Measurements from ENCODE around the gene GPC1.

GPC1 gene

GRCh38 chr2:240389302-240389805, 46.1 kb upstream of the GPC1 start:
- H3K4me3 ChIP-seq (ENCODE audit: control insufficient read depth in 1 of 7, extremely low read depth in 1 of 7, insufficient read depth in 4 of 7, low read depth in 2 of 7, low read length in 6 of 7), result no peak overlapping the region
- no peak for DNase-seq
- no peaks in the 10 kb centered on the region for H3K27me3 ChIP-seq (replicated peaks in 2 of 5; ENCODE audit: control insufficient read depth in 4 of 5, insufficient read depth in 5 of 5, low read length in 4 of 5)
- H3K36me3 ChIP-seq (ENCODE audit: control insufficient read depth in 4 of 4, insufficient read depth in 4 of 4, low read length in 3 of 4), result no peaks in the 10 kb centered on the region
- no peak overlapping the region for H3K27ac ChIP-seq (ENCODE audit: insufficient read depth in 1 of 2, low read depth in 1 of 2, low read length in 2 of 2, poor library complexity in 1 of 2, severe bottlenecking in 2 of 2)
- ChIA-PET CTCF (no interaction called here), POLR2A (interaction anchor here (0.6 kb wide), 1 partner anchor 1276 kb away, joined by 3 read pairs; no protein-coding TSS in a partner anchor)
- no peaks in the 10 kb centered on the region for H3K9me3 ChIP-seq (ENCODE audit: control extremely low read depth in 1 of 5, control insufficient read depth in 4 of 5, insufficient read depth in 2 of 5, low read depth in 1 of 5, low read length in 4 of 5)
- peaks cover 0 to 22% (median 9%) of the 10 kb centered on the region in 4 experiments for H3K4me1 ChIP-seq (ENCODE audit: control extremely low read depth in 1 of 4, control insufficient read depth in 4 of 4, insufficient read depth in 4 of 4, low read length in 3 of 4)
- WGBS (ENCODE audit: insufficient coverage), result 89% methylated on average over 6 of the region's 6 CpGs

DNA sequence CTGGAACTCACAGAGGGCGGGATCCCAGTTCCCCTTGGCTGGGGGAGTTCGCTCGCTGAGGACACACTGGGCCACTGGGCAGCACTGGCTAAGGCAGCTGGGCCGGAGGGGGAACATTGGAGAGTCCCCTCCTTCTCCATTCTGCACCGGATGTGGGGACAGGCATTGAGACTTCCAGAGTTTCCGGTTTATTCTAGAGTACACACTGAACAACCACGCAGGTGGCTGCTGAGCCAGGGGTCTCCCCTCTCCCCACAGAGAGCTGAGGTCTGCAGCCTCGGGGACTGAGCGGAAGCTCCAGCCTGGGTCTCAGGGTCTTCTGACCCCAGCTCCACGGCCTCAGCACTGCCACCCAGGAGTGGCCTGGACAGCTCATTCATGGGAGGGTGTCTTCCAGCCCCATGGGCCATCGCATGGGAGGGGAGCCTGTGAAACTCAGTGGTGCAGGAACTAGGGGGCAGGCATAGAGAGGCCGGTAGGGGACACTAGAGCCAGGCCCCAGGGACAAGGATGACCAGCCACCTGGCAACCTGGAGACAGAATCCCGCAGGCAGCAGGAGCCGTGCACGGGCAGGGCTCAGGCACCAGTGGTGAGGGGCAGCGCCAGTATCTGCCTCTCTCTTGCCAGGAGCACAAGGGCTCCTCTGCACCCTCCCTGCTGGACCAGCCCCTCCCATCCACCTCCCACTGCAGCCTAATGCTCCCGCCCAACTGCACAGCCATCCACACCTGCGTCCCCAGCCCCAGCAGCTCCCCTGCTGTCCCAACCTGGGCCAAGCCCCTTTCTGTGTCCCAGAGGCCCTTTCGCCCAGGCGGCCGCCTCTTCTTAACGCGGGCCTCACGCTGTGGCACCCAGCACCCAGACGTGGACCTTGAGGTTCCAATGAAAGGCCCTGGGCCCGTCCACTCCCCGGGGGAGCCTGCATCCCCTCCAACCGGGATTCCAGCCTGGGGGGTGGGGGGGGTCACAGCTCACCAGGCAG, 45.1 kb upstream of the GPC1 start:
- Histone ChIP-seq H3K4me1 (ENCODE audit: control extremely low read depth in 1 of 4, control insufficient read depth in 4 of 4, insufficient read depth in 4 of 4, low read length in 3 of 4) (peaks cover 0 to 22% (median 9%) of the 10 kb centered on the region in 4 experiments), H3K36me3 (ENCODE audit: control insufficient read depth in 4 of 4, insufficient read depth in 4 of 4, low read length in 3 of 4) (no peaks in the 10 kb centered on the region), H3K9me3 (ENCODE audit: control extremely low read depth in 1 of 5, control insufficient read depth in 4 of 5, insufficient read depth in 2 of 5, low read depth in 1 of 5, low read length in 4 of 5) (no peaks in the 10 kb centered on the region), H3K4me3 (ENCODE audit: control insufficient read depth in 1 of 7, extremely low read depth in 1 of 7, insufficient read depth in 4 of 7, low read depth in 2 of 7, low read length in 6 of 7) (no peak overlapping the region), H3K27me3 (replicated peaks in 2 of 5; ENCODE audit: control insufficient read depth in 4 of 5, insufficient read depth in 5 of 5, low read length in 4 of 5) (no peaks in the 10 kb centered on the region), H3K27ac (ENCODE audit: insufficient read depth in 1 of 2, low read depth in 1 of 2, low read length in 2 of 2, poor library complexity in 1 of 2, severe bottlenecking in 2 of 2) (no peak overlapping the region)
- POLR2A ChIA-PET, result no interaction called here
- 85% methylated on average over 27 of the region's 28 CpGs for WGBS (ENCODE audit: insufficient coverage)
- CTCF ChIA-PET, result no interaction called here
- DNase-seq, result peak in 2 of 3 donors; percentile 25 to 32

- POLR2A ChIA-PET, result no interaction called here
Measured at GRCh38 chr2:240391111-240392051, 44.1 kb upstream of the GPC1 start.

DNA sequence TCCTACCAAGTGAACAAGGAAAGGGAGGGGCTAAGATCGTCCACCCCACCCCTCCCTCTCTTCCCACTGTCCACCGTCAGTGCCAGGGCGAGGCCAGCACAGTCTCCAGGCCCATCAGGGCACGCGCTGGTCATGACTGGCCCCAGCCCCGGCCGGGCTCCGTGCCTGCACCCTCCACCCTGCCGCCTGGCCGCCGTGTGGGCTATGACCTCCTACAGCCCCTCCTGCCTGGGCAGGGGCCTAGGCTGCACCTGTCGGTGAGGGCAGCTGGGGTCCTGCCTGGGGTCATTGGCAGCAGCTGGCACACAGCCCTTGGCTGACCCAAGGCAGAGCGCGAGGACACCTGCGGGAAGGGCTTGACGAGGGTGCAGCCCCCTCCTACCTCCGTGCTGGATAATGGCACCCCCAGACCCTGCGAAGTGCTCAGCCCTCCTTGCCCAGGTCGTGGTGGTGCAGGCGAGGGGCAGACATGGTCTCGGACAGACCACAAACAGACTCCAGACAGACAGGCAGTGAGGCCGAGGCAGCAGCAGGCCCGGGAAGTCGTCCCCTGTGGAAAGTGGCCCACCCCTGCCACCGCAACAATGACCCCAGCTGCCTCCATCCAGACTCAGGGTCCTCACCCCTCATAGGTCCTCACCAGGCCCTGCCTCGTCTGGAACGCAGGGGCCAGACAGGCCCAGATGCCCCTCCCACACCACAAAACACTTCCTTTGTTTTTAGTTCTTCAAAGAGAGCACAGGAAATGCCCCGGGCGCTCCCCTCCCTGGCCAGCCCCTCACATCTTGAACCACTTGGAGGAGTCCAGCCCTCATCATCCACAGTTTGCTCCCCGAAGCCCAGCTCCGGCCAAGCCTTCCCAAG, 43.1 kb upstream of the GPC1 start:
- WGBS (ENCODE audit: insufficient coverage), result 79% methylated on average over 29 of the region's 31 CpGs
- Histone ChIP-seq H3K4me1 (ENCODE audit: control extremely low read depth in 1 of 4, control insufficient read depth in 4 of 4, insufficient read depth in 4 of 4, low read length in 3 of 4) (peaks cover 0 to 22% (median 9%) of the 10 kb centered on the region in 4 experiments), H3K27ac (ENCODE audit: insufficient read depth in 1 of 2, low read depth in 1 of 2, low read length in 2 of 2, poor library complexity in 1 of 2, severe bottlenecking in 2 of 2) (no peak overlapping the region), H3K4me3 (ENCODE audit: control insufficient read depth in 1 of 7, extremely low read depth in 1 of 7, insufficient read depth in 4 of 7, low read depth in 2 of 7, low read length in 6 of 7) (no peak overlapping the region), H3K36me3 (ENCODE audit: control insufficient read depth in 4 of 4, insufficient read depth in 4 of 4, low read length in 3 of 4) (no peaks in the 10 kb centered on the region), H3K27me3 (replicated peaks in 2 of 5; ENCODE audit: control insufficient read depth in 4 of 5, insufficient read depth in 5 of 5, low read length in 4 of 5) (no peaks in the 10 kb centered on the region), H3K9me3 (ENCODE audit: control extremely low read depth in 1 of 5, control insufficient read depth in 4 of 5, insufficient read depth in 2 of 5, low read depth in 1 of 5, low read length in 4 of 5) (no peaks in the 10 kb centered on the region)
- ChIA-PET POLR2A (no interaction called here), CTCF (no interaction called here)
- no peak for DNase-seq

More at GRCh38 chr2:240391111-240392051, 44.1 kb upstream of the GPC1 start:
- Histone ChIP-seq H3K9me3 (ENCODE audit: control extremely low read depth in 1 of 5, control insufficient read depth in 4 of 5, insufficient read depth in 2 of 5, low read depth in 1 of 5, low read length in 4 of 5) (no peaks in the 10 kb centered on the region), H3K4me3 (ENCODE audit: control insufficient read depth in 1 of 7, extremely low read depth in 1 of 7, insufficient read depth in 4 of 7, low read depth in 2 of 7, low read length in 6 of 7) (no peak overlapping the region), H3K36me3 (ENCODE audit: control insufficient read depth in 4 of 4, insufficient read depth in 4 of 4, low read length in 3 of 4) (no peaks in the 10 kb centered on the region), H3K27me3 (replicated peaks in 2 of 5; ENCODE audit: control insufficient read depth in 4 of 5, insufficient read depth in 5 of 5, low read length in 4 of 5) (no peaks in the 10 kb centered on the region), H3K4me1 (ENCODE audit: control extremely low read depth in 1 of 4, control insufficient read depth in 4 of 4, insufficient read depth in 4 of 4, low read length in 3 of 4) (peaks cover 0 to 22% (median 9%) of the 10 kb centered on the region in 4 experiments), H3K27ac (ENCODE audit: insufficient read depth in 1 of 2, low read depth in 1 of 2, low read length in 2 of 2, poor library complexity in 1 of 2, severe bottlenecking in 2 of 2) (no peak overlapping the region)
- DNase-seq, result no peak
- CTCF ChIA-PET, result no interaction called here
- WGBS (ENCODE audit: insufficient coverage), result 90% methylated on average over 23 of the region's 25 CpGs

- no peak for DNase-seq
- ChIA-PET POLR2A (no interaction called here), CTCF (no interaction called here)
- H3K27ac ChIP-seq (ENCODE audit: insufficient read depth in 1 of 2, low read depth in 1 of 2, low read length in 2 of 2, poor library complexity in 1 of 2, severe bottlenecking in 2 of 2), result no peak overlapping the region
- H3K27me3 ChIP-seq (replicated peaks in 2 of 5; ENCODE audit: control insufficient read depth in 4 of 5, insufficient read depth in 5 of 5, low read length in 4 of 5), result no peaks in the 10 kb centered on the region
- H3K36me3 ChIP-seq (ENCODE audit: control insufficient read depth in 4 of 4, insufficient read depth in 4 of 4, low read length in 3 of 4), result no peaks in the 10 kb centered on the region
- peaks cover 0 to 22% (median 9%) of the 10 kb centered on the region in 4 experiments for H3K4me1 ChIP-seq (ENCODE audit: control extremely low read depth in 1 of 4, control insufficient read depth in 4 of 4, insufficient read depth in 4 of 4, low read length in 3 of 4)
- no peak overlapping the region for H3K4me3 ChIP-seq (ENCODE audit: control insufficient read depth in 1 of 7, extremely low read depth in 1 of 7, insufficient read depth in 4 of 7, low read depth in 2 of 7, low read length in 6 of 7)
- H3K9me3 ChIP-seq (ENCODE audit: control extremely low read depth in 1 of 5, control insufficient read depth in 4 of 5, insufficient read depth in 2 of 5, low read depth in 1 of 5, low read length in 4 of 5), result no peaks in the 10 kb centered on the region
- WGBS (ENCODE audit: insufficient coverage), result 98% methylated on average over 16 of the region's 23 CpGs
Measured at GRCh38 chr2:240392948-240393830, 42.3 kb upstream of the GPC1 start.

Measured in common myeloid progenitor, CD34-positive (primary cell).